ENCODE results near the gene COPZ2.
"Not testable (repeated sequence)": the region's sequence is repeated elsewhere in the genome, so short reads cannot be mapped to it uniquely, and the experiment has no call there.

COPZ2 gene

DNA sequence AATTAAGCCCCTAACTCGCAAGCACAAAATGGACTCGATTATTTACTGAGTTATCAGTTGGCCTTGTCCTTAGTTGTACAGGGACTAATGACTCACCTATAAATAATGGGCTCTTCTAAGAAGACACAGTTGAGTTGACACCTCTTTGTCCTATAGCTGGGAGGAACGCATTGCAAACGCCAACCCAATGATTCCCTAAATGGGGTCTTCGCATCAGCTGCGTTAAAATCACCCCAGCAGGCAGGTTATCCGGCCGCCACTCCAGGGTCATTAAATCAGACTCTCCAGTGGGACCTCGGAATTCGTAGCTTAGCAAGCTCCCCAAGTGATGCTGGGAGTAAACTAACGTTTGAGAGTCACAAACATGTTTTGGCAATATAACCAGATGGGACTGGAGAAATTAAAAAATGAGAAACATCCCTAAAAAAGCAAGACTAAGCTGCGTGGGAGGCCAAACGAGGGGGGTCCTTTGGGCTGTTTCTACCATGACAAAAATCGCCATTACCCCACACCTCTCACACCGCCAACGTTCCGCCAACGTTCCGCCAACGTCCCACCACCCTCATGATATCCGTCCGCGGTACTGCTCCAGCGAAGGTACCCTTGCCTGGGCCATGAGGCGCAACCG lies 9.6 kb upstream of the COPZ2 start:
- WGBS, 2 experiments (ENCODE audit: insufficient coverage in 2 of 2), result 6 to 7% methylated on average over 20 to 22 of the region's 26 CpGs
- H3K27ac ChIP-seq (ENCODE audit: low read depth, low read length, severe bottlenecking), result peak overlapping the region; percentile 96
- peaks cover 19% of the 10 kb centered on the region for H3K36me3 ChIP-seq (ENCODE audit: control insufficient read depth, insufficient read depth, low read length)
- H3K9me3 ChIP-seq (ENCODE audit: control insufficient read depth, low read length), result no peaks in the 10 kb centered on the region
- H3K4me3 ChIP-seq (ENCODE audit: extremely low read depth, insufficient read depth, low read length, poor library complexity, severe bottlenecking), result peak overlapping the region; percentile 63
- peaks cover 51% of the 10 kb centered on the region for H3K4me1 ChIP-seq (ENCODE audit: control insufficient read depth, insufficient read depth, low read length, poor library complexity, severe bottlenecking)

DNA sequence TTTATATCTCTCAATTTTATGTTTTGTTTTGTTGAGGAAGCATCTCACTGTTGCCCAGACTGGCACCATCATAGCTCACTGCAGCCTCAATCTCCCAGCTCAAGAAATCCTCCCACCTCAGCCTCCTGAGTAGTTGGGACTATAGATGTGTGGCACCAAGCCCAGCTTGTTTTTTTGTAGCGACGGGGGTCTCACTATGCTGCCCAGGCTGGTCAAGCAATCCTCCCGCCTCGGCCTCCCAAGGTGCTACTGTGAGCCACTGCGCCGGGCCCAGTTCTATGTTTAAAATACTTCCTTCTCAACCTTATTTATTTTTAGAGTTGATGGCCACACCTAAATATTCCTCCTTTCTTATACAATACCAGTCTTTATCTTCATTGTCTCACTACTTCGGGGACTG lies 8.7 kb upstream of the COPZ2 start:
- peaks cover 10% of the 10 kb centered on the region for H3K36me3 ChIP-seq (ENCODE audit: control insufficient read depth, insufficient read depth, low read length)
- H3K27ac ChIP-seq (ENCODE audit: low read depth, low read length, severe bottlenecking), result no peak overlapping the region
- no peaks in the 10 kb centered on the region for H3K9me3 ChIP-seq (ENCODE audit: control insufficient read depth, low read length)
- H3K4me3 ChIP-seq (ENCODE audit: extremely low read depth, insufficient read depth, low read length, poor library complexity, severe bottlenecking), result no peak overlapping the region
- 93 to 100% methylated on average over 6 to 7 of the region's 7 CpGs for WGBS, 2 experiments (ENCODE audit: insufficient coverage in 2 of 2)
- peaks cover 43% of the 10 kb centered on the region for H3K4me1 ChIP-seq (ENCODE audit: control insufficient read depth, insufficient read depth, low read length, poor library complexity, severe bottlenecking)

DNA sequence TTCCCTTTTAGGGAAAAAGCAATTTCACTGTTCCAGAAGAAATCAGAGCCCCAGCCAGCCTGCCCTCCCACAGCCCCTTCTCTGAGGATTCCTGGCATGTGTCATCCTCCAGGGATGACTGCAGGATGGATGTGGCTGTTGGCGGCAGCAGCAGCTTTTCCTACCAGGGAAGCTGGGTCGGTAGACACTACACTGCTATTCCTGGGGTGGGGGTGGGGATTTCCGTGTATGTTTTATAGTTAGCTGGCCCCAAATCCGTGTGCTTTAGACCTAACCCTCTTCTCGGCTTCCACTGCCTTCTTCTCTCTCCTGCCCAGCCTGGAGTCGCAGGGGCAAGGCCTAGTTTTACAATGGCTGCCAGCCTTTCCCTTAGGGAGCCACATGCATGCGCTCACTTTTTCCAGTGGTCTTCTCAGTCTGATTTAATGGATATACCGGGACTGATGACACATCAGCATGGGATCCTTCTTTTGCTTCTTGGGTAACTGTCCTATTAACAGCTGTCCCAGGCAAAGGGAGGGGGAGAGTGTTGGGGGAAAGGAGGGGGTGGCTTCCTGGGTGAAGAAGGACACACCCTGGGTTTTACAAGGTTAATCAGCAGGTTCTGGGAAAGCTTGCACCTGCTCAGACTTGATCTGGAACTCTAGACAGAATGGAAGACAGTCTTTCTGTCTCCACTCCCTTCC lies 7.9 kb upstream of the COPZ2 start:
- Histone ChIP-seq H3K4me1 (ENCODE audit: control insufficient read depth, insufficient read depth, low read length, poor library complexity, severe bottlenecking) (peaks cover 35% of the 10 kb centered on the region), H3K4me3 (ENCODE audit: extremely low read depth, insufficient read depth, low read length, poor library complexity, severe bottlenecking) (no peak overlapping the region), H3K36me3 (ENCODE audit: control insufficient read depth, insufficient read depth, low read length) (peaks cover 1% of the 10 kb centered on the region), H3K9me3 (ENCODE audit: control insufficient read depth, low read length) (no peaks in the 10 kb centered on the region), H3K27ac (ENCODE audit: low read depth, low read length, severe bottlenecking) (peak overlapping the region; percentile 77)
- 66 to 73% methylated on average over 6 of the region's 8 CpGs for WGBS, 2 experiments (ENCODE audit: insufficient coverage in 2 of 2)

DNA sequence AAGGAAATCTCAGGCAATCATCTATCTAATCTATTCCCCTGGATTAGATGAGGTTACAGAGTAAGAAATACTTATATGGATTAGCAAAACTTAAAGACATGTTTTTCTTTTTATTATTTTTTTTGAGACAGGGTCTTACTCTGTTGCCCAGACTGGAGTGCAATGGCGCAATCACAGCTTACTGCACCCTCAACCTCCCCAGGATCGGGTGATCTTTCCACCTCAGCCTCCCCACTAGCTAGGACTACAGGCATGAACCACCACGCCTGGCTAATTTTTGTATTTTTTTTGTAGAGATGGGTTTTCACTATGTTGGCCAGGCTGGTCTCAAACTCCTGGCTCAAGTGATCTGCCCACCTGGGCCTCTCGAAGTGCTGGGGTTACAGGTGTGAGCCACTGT lies 7.3 kb upstream of the COPZ2 start:
- no peaks in the 10 kb centered on the region for H3K36me3 ChIP-seq (ENCODE audit: control insufficient read depth, insufficient read depth, low read length)
- H3K4me1 ChIP-seq (ENCODE audit: control insufficient read depth, insufficient read depth, low read length, poor library complexity, severe bottlenecking), result peaks cover 30% of the 10 kb centered on the region
- H3K27ac ChIP-seq (ENCODE audit: low read depth, low read length, severe bottlenecking), result peak overlapping the region; percentile 77
- WGBS, 2 experiments (ENCODE audit: insufficient coverage in 2 of 2), result 90 to 100% methylated on average over 1 to 4 of the region's 4 CpGs
- H3K4me3 ChIP-seq (ENCODE audit: extremely low read depth, insufficient read depth, low read length, poor library complexity, severe bottlenecking), result no peak overlapping the region
- H3K9me3 ChIP-seq (ENCODE audit: control insufficient read depth, low read length), result no peaks in the 10 kb centered on the region

DNA sequence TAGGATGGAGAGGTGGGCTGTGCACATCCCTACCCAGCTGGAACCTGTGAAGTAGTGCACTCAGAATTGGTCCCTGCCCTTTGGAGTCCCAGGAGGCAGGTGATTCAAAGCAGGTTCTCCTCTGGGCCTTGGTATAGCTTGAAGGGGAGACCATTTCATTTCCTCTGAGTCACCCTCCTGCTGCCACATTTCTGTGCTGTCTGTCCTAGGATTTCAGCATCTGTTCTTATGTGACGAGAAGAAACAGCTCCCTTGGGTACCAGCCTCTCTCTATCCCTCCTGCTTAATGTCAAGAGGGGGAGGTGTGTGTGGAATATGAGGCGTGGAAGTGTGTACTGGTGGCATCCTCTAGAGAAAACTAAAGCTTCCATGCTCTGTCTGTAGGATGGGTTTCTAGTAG lies 5.6 kb upstream of the COPZ2 start:
- H3K27ac ChIP-seq (ENCODE audit: low read depth, low read length, severe bottlenecking), result no peak overlapping the region
- peaks cover 28% of the 10 kb centered on the region for H3K4me1 ChIP-seq (ENCODE audit: control insufficient read depth, insufficient read depth, low read length, poor library complexity, severe bottlenecking)
- no peaks in the 10 kb centered on the region for H3K36me3 ChIP-seq (ENCODE audit: control insufficient read depth, insufficient read depth, low read length)
- no peaks in the 10 kb centered on the region for H3K9me3 ChIP-seq (ENCODE audit: control insufficient read depth, low read length)
- 88% methylated on average over 1 of the region's 2 CpGs; no CpG with 5 or more reads in 1 of the 2 experiments for WGBS, 2 experiments (ENCODE audit: insufficient coverage in 2 of 2)
- no peak overlapping the region for H3K4me3 ChIP-seq (ENCODE audit: extremely low read depth, insufficient read depth, low read length, poor library complexity, severe bottlenecking)

DNA sequence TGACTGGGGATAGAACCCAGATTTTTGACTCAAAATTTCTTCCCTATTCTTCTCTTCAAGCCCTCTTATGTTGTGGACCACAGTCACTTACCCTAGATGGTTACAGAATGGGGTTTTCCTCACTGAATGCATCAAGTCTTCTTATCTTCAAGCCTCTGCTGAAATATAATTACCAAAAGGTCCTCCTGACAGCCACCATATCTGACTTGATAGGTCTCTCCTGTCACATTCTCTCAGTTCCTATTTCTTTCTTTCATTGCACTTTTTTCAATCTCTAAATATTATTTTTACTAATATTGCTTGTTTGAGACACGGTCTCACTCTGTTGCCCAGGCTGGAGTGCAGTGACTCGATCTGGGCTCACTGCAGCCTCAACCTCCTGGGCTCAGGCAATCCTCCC lies 1.1 kb upstream of the COPZ2 start:
- H3K4me3 ChIP-seq (ENCODE audit: extremely low read depth, insufficient read depth, low read length, poor library complexity, severe bottlenecking), result no peak overlapping the region
- H3K9me3 ChIP-seq (ENCODE audit: control insufficient read depth, low read length), result no peaks in the 10 kb centered on the region
- H3K36me3 ChIP-seq (ENCODE audit: control insufficient read depth, insufficient read depth, low read length), result no peaks in the 10 kb centered on the region
- WGBS, 2 experiments (ENCODE audit: insufficient coverage in 2 of 2), result 85 to 94% methylated on average over 2 of the region's 2 CpGs
- H3K27ac ChIP-seq (ENCODE audit: low read depth, low read length, severe bottlenecking), result no peak overlapping the region
- peaks cover 6% of the 10 kb centered on the region for H3K4me1 ChIP-seq (ENCODE audit: control insufficient read depth, insufficient read depth, low read length, poor library complexity, severe bottlenecking)

DNA sequence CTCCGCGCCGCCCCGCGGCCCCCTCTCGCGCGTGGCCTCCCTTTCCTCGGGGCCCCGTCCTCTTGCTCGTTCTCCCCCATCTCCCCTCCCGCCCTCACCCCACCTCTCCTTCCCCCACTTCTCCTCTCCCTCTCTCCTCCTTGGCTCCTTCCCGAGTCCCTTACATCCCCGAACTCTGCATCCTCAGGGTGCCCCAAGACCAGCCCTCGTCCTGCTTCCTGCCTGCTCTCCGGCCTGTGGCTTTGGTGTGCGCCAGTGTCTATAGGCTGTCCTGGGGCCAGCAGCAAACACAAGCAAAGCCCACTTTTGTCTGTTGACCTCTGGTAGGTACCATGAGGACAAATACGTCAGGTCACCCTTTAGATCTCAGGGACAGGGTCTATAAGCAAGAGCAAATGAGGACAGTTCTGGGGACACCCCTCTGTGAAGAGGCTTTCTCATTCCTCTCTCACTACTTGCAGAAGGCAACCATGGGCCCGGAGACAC lies 284 bp upstream of the COPZ2 start:
- Histone ChIP-seq H3K4me3 (ENCODE audit: extremely low read depth, insufficient read depth, low read length, poor library complexity, severe bottlenecking) (peak overlapping the region; percentile 11), H3K9me3 (ENCODE audit: control insufficient read depth, low read length) (no peaks in the 10 kb centered on the region), H3K36me3 (ENCODE audit: control insufficient read depth, insufficient read depth, low read length) (no peaks in the 10 kb centered on the region), H3K27ac (ENCODE audit: low read depth, low read length, severe bottlenecking) (no peak overlapping the region), H3K4me1 (ENCODE audit: control insufficient read depth, insufficient read depth, low read length, poor library complexity, severe bottlenecking) (no peaks in the 10 kb centered on the region)
- 25 to 26% methylated on average over 7 to 9 of the region's 19 CpGs for WGBS, 2 experiments (ENCODE audit: insufficient coverage in 2 of 2)

DNA sequence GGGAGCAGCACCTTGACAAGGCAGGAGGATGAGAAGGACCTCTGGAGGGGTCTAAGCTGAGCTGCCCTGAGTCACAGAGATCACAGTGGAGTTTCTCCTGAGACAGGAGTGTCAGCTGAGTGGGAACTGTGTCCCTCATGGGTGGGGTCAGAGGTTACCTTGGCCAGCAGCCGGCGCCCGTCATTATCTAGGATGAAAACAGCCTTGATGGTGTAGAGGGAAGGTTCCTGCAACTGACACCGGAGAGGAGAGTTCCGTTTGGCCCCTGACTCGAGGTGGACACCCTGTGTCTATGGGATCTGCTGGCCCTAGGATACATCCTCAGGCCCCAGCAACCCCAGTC lies 933 bp downstream of the COPZ2 start:
- Histone ChIP-seq H3K36me3 (ENCODE audit: control insufficient read depth, insufficient read depth, low read length) (no peaks in the 10 kb centered on the region), H3K4me3 (ENCODE audit: extremely low read depth, insufficient read depth, low read length, poor library complexity, severe bottlenecking) (peak overlapping the region; percentile 43), H3K27ac (ENCODE audit: low read depth, low read length, severe bottlenecking) (no peak overlapping the region), H3K9me3 (ENCODE audit: control insufficient read depth, low read length) (no peaks in the 10 kb centered on the region), H3K4me1 (ENCODE audit: control insufficient read depth, insufficient read depth, low read length, poor library complexity, severe bottlenecking) (no peaks in the 10 kb centered on the region)
- WGBS, 2 experiments (ENCODE audit: insufficient coverage in 2 of 2), result 83% methylated on average over 6 of the region's 6 CpGs; no CpG with 5 or more reads in 1 of the 2 experiments

DNA sequence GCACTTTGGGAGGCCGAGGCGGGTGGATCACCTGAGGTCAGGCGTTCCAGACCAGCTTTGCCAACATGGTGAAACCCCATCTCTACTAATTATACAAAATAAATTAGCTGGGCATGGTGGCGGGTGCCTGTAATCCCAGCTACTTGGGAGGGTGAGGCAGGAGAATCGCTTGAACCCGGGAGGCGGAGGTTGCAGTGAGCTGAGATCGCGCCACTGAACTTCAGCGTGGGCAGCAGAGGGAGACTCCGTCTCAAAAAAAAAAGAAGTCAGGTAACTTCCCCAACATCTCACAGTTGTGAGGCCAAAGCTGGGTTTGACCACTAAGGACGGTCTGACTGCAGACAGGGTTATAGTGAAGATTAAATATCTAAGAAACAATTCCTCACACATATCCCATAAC lies 2.9 kb downstream of the COPZ2 start:
- 77 to 94% methylated on average over 2 to 4 of the region's 12 CpGs for WGBS, 2 experiments (ENCODE audit: insufficient coverage in 2 of 2)
- not testable (repeated sequence) for H3K9me3 ChIP-seq (ENCODE audit: control insufficient read depth, low read length); H3K4me1 ChIP-seq (ENCODE audit: control insufficient read depth, insufficient read depth, low read length, poor library complexity, severe bottlenecking); H3K4me3 ChIP-seq (ENCODE audit: extremely low read depth, insufficient read depth, low read length, poor library complexity, severe bottlenecking); H3K27ac ChIP-seq (ENCODE audit: low read depth, low read length, severe bottlenecking); H3K36me3 ChIP-seq (ENCODE audit: control insufficient read depth, insufficient read depth, low read length)

DNA sequence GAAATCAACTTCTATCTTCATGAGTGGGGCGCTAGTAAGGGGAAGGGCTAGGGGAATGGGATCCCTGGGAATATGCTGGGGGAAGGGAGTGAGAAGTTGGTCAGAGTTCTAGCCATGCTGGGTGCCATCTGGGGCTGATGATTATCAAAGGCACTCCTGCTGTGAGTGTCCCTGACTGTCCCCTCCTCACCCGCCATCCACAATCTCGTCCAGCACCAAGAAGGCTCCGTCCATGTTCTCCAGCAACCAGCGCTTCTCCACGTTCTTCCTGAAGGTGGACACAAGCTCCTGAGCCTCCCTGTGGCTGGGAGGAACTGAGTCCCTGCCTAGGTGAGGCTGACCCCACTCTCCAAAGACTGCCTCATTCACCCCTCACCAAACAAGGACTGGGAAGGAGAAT lies 5.6 kb downstream of the COPZ2 start:
- Histone ChIP-seq H3K4me1 (ENCODE audit: control insufficient read depth, insufficient read depth, low read length, poor library complexity, severe bottlenecking) (no peaks in the 10 kb centered on the region), H3K27ac (ENCODE audit: low read depth, low read length, severe bottlenecking) (no peak overlapping the region), H3K4me3 (ENCODE audit: extremely low read depth, insufficient read depth, low read length, poor library complexity, severe bottlenecking) (no peak overlapping the region), H3K36me3 (ENCODE audit: control insufficient read depth, insufficient read depth, low read length) (no peaks in the 10 kb centered on the region), H3K9me3 (ENCODE audit: control insufficient read depth, low read length) (no peaks in the 10 kb centered on the region)
- WGBS, 2 experiments (ENCODE audit: insufficient coverage in 2 of 2), result 75 to 100% methylated on average over 4 to 5 of the region's 6 CpGs

DNA sequence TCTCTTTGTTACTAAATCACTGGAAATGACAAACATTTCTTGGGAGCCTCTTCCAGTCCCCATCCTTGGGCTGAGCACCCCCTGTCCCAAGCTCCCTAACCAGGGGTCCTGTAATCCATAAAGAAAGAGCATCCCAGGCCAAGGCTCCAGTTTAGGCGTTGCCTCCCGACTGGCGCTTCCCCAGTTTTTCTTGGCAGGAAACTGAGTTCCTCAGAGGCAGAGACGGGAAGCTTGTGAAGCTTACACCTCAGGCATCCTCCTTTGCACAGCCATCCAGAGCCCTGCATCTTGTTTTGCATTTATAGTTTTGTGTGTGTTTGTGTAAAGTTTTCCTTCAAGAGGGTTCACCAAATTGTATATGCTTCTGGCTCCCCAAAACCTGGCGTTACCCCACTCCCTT lies 7.1 kb downstream of the COPZ2 start:
- H3K4me3 ChIP-seq (ENCODE audit: extremely low read depth, insufficient read depth, low read length, poor library complexity, severe bottlenecking), result no peak overlapping the region
- 92 to 93% methylated on average over 5 of the region's 5 CpGs for WGBS, 2 experiments (ENCODE audit: insufficient coverage in 2 of 2)
- no peaks in the 10 kb centered on the region for H3K9me3 ChIP-seq (ENCODE audit: control insufficient read depth, low read length)
- H3K36me3 ChIP-seq (ENCODE audit: control insufficient read depth, insufficient read depth, low read length), result no peaks in the 10 kb centered on the region
- peaks cover 8% of the 10 kb centered on the region for H3K4me1 ChIP-seq (ENCODE audit: control insufficient read depth, insufficient read depth, low read length, poor library complexity, severe bottlenecking)
- no peak overlapping the region for H3K27ac ChIP-seq (ENCODE audit: low read depth, low read length, severe bottlenecking)

Data from mesodermal cell (in vitro differentiated cells).